Measurements from ENCODE around the gene CLEC17A.
A peak's percentile ranks its signal among the peaks of the same experiment; 100 is the strongest.
"Not testable (repeated sequence)": the region's sequence is repeated elsewhere in the genome, so short reads cannot be mapped to it uniquely, and the experiment has no call there.

The CLEC17A gene, protein sequence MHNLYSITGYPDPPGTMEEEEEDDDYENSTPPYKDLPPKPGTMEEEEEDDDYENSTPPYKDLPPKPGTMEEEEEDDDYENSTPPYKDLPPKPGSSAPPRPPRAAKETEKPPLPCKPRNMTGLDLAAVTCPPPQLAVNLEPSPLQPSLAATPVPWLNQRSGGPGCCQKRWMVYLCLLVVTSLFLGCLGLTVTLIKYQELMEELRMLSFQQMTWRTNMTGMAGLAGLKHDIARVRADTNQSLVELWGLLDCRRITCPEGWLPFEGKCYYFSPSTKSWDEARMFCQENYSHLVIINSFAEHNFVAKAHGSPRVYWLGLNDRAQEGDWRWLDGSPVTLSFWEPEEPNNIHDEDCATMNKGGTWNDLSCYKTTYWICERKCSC

DNA sequence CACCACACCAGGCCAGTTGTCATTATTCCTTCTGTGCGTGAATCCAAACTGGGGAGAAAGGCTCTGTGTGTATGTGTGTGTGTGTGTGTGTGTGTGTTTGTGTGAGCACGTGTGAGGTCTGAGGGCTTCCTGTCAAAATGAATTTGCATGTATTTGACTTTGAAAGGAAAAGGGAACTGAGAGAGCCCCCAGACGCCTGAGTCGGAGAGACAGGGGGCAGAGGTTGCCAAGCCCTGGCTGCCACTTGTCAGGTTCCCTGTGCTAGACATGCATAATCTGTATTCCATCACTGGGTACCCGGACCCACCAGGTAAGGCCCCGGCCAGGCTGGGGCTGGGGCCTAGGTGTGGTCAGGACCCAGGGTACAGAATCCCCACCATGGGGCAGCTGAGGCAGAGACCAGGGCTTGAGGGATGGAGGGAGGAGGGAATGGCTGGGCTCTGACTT lies at the start of gene CLEC17A:
Gene CLEC17A, plus strand, starts transcription at position 191 of the 447 bp plus-strand sequence. Its CDS starts 77 bp downstream, at position 268.
- TF ChIP-seq, protein P1, sequence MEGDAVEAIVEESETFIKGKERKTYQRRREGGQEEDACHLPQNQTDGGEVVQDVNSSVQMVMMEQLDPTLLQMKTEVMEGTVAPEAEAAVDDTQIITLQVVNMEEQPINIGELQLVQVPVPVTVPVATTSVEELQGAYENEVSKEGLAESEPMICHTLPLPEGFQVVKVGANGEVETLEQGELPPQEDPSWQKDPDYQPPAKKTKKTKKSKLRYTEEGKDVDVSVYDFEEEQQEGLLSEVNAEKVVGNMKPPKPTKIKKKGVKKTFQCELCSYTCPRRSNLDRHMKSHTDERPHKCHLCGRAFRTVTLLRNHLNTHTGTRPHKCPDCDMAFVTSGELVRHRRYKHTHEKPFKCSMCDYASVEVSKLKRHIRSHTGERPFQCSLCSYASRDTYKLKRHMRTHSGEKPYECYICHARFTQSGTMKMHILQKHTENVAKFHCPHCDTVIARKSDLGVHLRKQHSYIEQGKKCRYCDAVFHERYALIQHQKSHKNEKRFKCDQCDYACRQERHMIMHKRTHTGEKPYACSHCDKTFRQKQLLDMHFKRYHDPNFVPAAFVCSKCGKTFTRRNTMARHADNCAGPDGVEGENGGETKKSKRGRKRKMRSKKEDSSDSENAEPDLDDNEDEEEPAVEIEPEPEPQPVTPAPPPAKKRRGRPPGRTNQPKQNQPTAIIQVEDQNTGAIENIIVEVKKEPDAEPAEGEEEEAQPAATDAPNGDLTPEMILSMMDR (conservative IDR thresholded peaks at IDR 0.05; ENCODE audit: low read depth, low read length), result no peak
- no peak for DNase-seq (ENCODE audit: low read depth)

DNA sequence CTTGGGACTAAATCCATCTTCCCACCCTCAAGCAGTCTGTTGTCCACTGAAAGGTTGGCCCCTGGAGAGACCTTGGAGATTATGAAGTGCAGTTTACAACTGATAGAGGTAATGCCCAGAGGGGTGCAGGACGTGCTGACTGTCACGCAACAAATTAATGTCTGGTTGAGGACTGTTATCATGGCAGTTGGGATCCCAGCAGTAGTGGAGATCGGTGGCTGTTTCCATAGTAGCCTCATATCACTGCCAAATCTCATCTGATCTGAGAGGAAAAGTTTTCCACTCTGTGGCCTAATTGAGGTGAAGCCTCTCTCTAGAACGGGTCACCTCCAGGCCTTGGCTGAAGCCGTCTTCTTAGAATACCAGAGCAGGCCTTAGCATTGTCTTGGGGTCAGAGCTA lies 49.4 kb upstream of the CLEC17A start:
- TF ChIP-seq, protein P1 (conservative IDR thresholded peaks at IDR 0.05; ENCODE audit: low read depth, low read length), result no peak
- no peak for DNase-seq (ENCODE audit: low read depth)
- no peak overlapping the region for H3K4me3 ChIP-seq (ENCODE audit: low read length)

More for the DNA sequence above, at the start of gene CLEC17A:
- H3K4me3 ChIP-seq (ENCODE audit: low read length), result no peak within 1 kb of the TSS

DNA sequence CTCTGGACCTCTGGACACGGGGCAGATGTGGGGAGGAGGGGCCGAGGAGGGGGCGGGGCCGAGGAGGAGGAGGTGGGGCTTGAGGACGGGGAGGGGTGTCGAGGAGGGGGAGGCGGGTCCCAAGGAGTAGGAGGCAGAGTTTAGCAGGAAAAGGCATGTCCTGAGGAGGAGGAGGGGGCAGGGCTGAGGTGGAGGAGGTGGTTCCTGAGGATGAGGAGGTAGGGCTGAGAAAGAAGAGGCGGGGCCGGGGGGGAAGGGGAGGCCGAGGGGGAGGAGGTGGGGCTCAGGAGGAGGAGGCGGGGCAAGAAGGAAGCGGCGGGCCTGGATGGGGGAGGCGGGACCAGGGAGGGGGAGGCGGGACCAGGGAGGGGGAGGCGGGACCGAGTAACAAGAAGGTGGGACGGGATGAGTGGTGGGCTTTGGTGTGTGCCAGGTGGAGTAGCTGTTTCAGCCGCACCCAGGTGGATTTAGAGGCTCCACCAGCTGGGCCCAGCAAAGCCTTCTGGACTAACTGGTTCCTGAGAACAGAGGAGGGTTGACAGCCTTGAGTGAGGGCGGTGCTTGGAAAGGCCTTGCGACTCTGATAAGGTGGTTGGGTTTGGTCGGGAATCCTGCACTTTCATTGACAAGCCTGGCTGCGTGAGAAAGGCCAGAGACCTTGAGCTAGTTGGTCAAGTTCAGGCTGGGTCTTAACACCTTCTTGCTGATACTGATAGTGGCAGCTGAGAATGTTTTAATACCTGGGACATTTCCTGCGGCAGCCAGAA lies 45.8 kb upstream of the CLEC17A start:
- no peak for DNase-seq (ENCODE audit: low read depth)
- H3K4me3 ChIP-seq (ENCODE audit: low read length), result peak overlapping the region; percentile 29
- TF ChIP-seq, protein P1 (conservative IDR thresholded peaks at IDR 0.05; ENCODE audit: low read depth, low read length), result no peak

DNA sequence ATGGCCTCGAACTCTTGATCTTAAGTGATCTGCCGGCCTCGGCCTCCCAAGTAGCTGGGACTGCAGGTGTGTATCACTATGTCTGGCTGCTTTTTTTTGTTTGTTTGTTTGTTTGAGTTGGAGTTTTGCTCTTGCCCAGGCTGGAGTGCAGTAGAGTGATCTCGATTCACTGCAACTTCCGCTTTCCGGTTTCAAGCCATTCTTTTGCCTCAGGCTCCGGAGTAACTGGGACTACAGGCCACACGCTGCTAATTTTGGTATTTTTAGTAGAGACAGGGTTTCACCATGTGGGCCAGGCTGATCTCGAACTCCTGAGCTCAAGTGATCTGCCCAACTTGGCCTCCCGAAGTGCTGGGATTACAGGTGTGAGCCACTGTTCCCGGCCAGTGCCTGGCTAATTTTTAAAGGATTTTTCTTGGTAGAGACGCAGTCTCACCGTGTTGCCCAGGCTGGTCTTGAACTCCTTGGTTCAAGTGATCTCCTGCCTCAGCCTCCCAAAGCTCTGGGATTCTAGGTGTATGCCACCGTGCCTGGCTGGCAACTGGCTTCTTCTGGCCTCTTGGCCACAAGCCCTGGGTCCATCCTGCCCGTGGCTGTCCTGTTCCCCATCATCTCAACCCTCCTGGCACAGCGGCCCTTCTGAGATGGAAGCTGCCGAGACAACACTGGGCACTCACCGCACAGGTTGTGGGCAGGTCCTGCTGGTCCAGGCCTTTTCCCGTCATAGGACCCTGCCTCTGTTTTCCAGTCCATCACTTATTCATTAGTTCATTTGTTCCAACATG lies 42.0 kb upstream of the CLEC17A start:
- H3K4me3 ChIP-seq (ENCODE audit: low read length), result no peak overlapping the region
- TF ChIP-seq, protein P1 (conservative IDR thresholded peaks at IDR 0.05; ENCODE audit: low read depth, low read length), result no peak

DNA sequence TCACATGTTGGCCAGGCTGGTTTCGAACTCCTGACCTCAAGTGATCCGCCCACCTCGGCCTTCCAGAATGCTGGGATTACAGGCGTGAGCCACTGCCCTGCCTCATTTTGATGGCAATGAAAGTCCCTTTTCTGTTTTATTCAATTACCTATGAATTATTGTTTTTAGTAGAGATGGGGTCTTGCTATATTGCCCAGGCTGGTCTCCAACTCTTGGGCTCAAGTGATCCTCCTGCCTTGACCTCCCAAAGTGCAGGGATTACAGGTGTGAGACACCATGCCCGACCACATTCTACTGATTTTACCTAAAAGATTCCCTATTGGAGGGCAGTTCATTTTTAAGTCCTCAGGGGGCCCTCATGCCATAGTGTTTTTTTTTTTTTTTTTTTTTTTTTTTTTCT lies 40.9 kb upstream of the CLEC17A start:
- not testable (repeated sequence) for DNase-seq (ENCODE audit: low read depth)

More for the DNA sequence above, 42.0 kb upstream of the CLEC17A start:
- no peak for DNase-seq (ENCODE audit: low read depth)

DNA sequence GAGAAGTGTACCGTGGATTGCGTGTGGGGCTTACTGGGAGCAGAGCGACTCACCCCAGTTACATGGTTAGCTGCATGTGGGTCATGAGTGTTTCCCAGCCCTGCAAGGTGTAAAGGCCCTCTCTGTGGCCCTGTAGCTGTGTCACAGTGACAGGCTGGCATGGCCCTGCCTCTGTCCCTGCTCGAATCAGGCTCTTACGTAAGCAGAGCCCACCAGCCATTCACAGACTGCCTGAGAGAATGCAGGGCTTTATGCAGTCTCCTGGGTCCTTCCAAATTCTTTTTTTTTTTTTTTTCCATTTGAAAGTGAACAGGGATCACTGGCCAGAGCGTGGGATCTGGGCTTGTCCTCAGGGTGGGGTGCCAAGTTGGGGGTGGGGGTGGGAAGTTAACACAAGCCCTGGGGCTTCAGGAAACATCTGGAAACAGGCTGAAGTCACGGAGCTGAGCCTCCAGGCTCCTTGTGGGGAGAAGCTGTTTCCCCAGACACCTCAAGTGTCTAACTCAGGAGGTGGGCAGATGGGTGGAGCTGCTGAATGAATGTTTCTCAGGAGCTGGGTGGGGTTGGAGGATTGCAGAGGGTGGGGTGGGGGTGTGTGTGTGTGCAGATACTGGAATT lies 40.1 kb upstream of the CLEC17A start:
- no peak overlapping the region for H3K4me3 ChIP-seq (ENCODE audit: low read length)
- TF ChIP-seq, protein P1 (conservative IDR thresholded peaks at IDR 0.05; ENCODE audit: low read depth, low read length), result no peak
- DNase-seq (ENCODE audit: low read depth), result no peak

More for the DNA sequence above, 40.9 kb upstream of the CLEC17A start:
- H3K4me3 ChIP-seq (ENCODE audit: low read length), result not testable (repeated sequence)
